CD4-positive, CD25-positive, alpha-beta regulatory T cell (primary cell): ENCODE measurements around the gene PRKCE. TPM values are rescaled to one million over a fixed set of nuclear protein-coding genes. Genes with fewer than 3 reads are reported as not detected.
A peak's percentile ranks its signal among the peaks of the same experiment; 100 is the strongest.

Source experiments
- ATAC-seq, 2 donors: fragments of 150-1000 bp; cut with Tn5 transposase; one replicate each; pipeline ENCODE4 v1.10.0; 2021; ENCODE audit warnings: low read depth in 2 of 2, moderate number of reproducible peaks in 2 of 2, moderate library complexity in 1 of 2
- DNase-seq, 3 donors: peaks; one replicate each; pipeline versions ENCODE4 v3.0.0 to v3.0.0-alpha.2; 2012 to 2022; ENCODE audit warnings: mixed read lengths in 1 of 3
- H3K27ac ChIP-seq: one replicate; pipeline ENCODE4 v1.7.0; 2013; ENCODE audit warnings: mild to moderate bottlenecking, low read length; ENCODE audit not compliant: insufficient read depth, poor library complexity, severe bottlenecking
- H3K27me3 ChIP-seq: one replicate; pipeline ENCODE4 v1.7.0; 2013; ENCODE audit warnings: low read length; ENCODE audit not compliant: control insufficient read depth, insufficient read depth
- H3K36me3 ChIP-seq: one replicate; pipeline ENCODE4 v1.7.0; 2013; ENCODE audit warnings: mild to moderate bottlenecking, low read length, moderate library complexity; ENCODE audit not compliant: control insufficient read depth, insufficient read depth
- H3K4me1 ChIP-seq: 2 replicates; pipeline ENCODE4 v1.7.0; 2013; ENCODE audit warnings: mild to moderate bottlenecking, low read length; ENCODE audit not compliant: insufficient read depth, control insufficient read depth, poor library complexity, severe bottlenecking
- H3K4me3 ChIP-seq: one replicate; pipeline ENCODE4 v1.7.0; 2013; ENCODE audit warnings: low read depth, mild to moderate bottlenecking, low read length, moderate library complexity
- H3K9me3 ChIP-seq, 2 experiments: 1 replicate in 1 of 2; 2 replicates in 1 of 2; pipeline ENCODE4 v1.7.0; 2013; ENCODE audit warnings: low read length in 2 of 2, mild to moderate bottlenecking in 1 of 2, moderate library complexity in 1 of 2; ENCODE audit not compliant: control insufficient read depth in 2 of 2
- H3K27ac Mint-ChIP-seq, 3 donors: one replicate each; pipeline ENCODE4 v1.8.0; 2020 to 2022; ENCODE audit warnings: mild to moderate bottlenecking in 3 of 3, mixed read lengths in 3 of 3, moderate library complexity in 2 of 3
- H3K27me3 Mint-ChIP-seq: one replicate; pipeline ENCODE4 v1.8.0; 2022; ENCODE audit warnings: mild to moderate bottlenecking, mixed read lengths
- H3K36me3 Mint-ChIP-seq: one replicate; pipeline ENCODE4 v1.8.0; 2020; ENCODE audit warnings: mixed read lengths
- H3K4me1 Mint-ChIP-seq, 4 donors: one replicate each; pipeline ENCODE4 v1.8.0; 2020 to 2022; ENCODE audit warnings: mixed read lengths in 4 of 4, mild to moderate bottlenecking in 1 of 4
- H3K4me3 Mint-ChIP-seq, 4 donors: one replicate each; pipeline ENCODE4 v1.8.0; 2020 to 2022; ENCODE audit warnings: mild to moderate bottlenecking in 4 of 4, mixed read lengths in 4 of 4, moderate library complexity in 3 of 4
- H3K9me3 Mint-ChIP-seq, 7 donors: one replicate each; pipeline ENCODE4 v1.8.0; 2020 to 2022; ENCODE audit warnings: mixed read lengths in 7 of 7, mild to moderate bottlenecking in 3 of 7, moderate library complexity in 2 of 7
- polyA plus RNA-seq, 4 donors: library from polyadenylated mRNA; unstranded; fragments of 300-500 nt; fragmentation: Illumina TruSeq; gene quantifications; one replicate each; pipeline ENCODE4 v1.2.3, GENCODE V29; 2021
- total RNA-seq: library from RNA; stranded (reverse); gene quantifications from one replicate; pipeline ENCODE4 v1.2.3, GENCODE V29; 2022

The PRKCE gene
- total and polyA plus RNA-seq, 5 donors from 2014 or later = 0.78 to 16.5 (median 1.3) TPM

- H3K4me1 Mint-ChIP-seq = peaks cover 0 to 3% (median 0%) of the 10 kb centered on the region in 4 donors
- Histone ChIP-seq H3K9me3 (no peaks in the 10 kb centered on the region), H3K4me1 (no peaks in the 10 kb centered on the region), H3K4me3 (no peak overlapping the region), H3K27ac (no peak overlapping the region), H3K27me3 (no peaks in the 10 kb centered on the region), H3K36me3 (no peaks in the 10 kb centered on the region)
- DNase-seq (no peak), ATAC-seq (no peak)
- H3K4me3 Mint-ChIP-seq = no peak overlapping the region
- H3K9me3 Mint-ChIP-seq = no peaks in the 10 kb centered on the region
- H3K27ac Mint-ChIP-seq = no peak overlapping the region
- H3K27me3 Mint-ChIP-seq = no peaks in the 10 kb centered on the region
- H3K36me3 Mint-ChIP-seq = peaks cover 27% of the 10 kb centered on the region
Measured at GRCh38 chr2:46009315-46009714, 357.8 kb downstream of the PRKCE start.

GRCh38 chr2:46009772-46010171 is 358.3 kb downstream of the PRKCE start:
- Histone ChIP-seq H3K27ac (no peak overlapping the region), H3K4me3 (no peak overlapping the region), H3K36me3 (no peaks in the 10 kb centered on the region), H3K27me3 (no peaks in the 10 kb centered on the region), H3K9me3 (no peaks in the 10 kb centered on the region), H3K4me1 (no peaks in the 10 kb centered on the region)
- Mint-ChIP-seq H3K36me3 (peaks cover 22% of the 10 kb centered on the region), H3K27ac (no peak overlapping the region), H3K4me1 (peaks cover 0 to 3% (median 0%) of the 10 kb centered on the region in 4 donors), H3K9me3 (no peaks in the 10 kb centered on the region), H3K4me3 (no peak overlapping the region), H3K27me3 (no peaks in the 10 kb centered on the region)
- DNase-seq (no peak), ATAC-seq (no peak)

DNA sequence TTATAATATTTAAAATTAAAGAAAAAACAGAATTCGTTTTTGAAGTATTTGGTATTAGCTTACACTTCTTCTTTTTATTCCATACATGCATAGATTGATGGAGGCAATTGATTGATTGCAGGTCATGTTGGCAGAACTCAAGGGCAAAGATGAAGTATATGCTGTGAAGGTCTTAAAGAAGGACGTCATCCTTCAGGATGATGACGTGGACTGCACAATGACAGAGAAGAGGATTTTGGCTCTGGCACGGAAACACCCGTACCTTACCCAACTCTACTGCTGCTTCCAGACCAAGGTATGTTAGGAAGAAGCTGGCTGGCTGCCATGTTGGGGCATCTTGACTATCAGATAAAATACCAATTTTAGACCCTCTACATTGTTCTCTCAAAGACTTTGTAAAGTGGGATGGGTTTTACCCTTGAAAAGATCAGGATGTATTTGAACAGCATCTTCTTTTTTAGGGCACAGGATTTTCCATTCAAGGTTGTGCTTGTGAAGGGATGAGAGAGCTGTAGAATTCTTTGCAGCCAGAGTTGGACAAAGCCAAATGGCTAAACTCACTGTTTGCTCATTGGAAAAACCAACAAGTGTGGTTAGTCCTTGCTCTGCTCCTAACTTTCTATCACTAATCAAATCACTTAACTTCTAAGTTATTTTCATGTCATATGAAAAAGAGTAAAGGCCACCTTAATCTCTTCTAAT is 358.9 kb downstream of the PRKCE start:
- no peak for ATAC-seq
- Histone ChIP-seq H3K27ac (no peak overlapping the region), H3K36me3 (no peaks in the 10 kb centered on the region), H3K4me1 (no peaks in the 10 kb centered on the region), H3K4me3 (no peak overlapping the region), H3K27me3 (no peaks in the 10 kb centered on the region), H3K9me3 (no peaks in the 10 kb centered on the region)
- no peaks in the 10 kb centered on the region for H3K9me3 Mint-ChIP-seq
- no peak overlapping the region for H3K4me3 Mint-ChIP-seq
- DNase-seq = no peak
- no peaks in the 10 kb centered on the region for H3K27me3 Mint-ChIP-seq
- no peak overlapping the region for H3K27ac Mint-ChIP-seq
- peaks cover 0 to 3% (median 0%) of the 10 kb centered on the region in 4 donors for H3K4me1 Mint-ChIP-seq
- peaks cover 20% of the 10 kb centered on the region for H3K36me3 Mint-ChIP-seq

DNA sequence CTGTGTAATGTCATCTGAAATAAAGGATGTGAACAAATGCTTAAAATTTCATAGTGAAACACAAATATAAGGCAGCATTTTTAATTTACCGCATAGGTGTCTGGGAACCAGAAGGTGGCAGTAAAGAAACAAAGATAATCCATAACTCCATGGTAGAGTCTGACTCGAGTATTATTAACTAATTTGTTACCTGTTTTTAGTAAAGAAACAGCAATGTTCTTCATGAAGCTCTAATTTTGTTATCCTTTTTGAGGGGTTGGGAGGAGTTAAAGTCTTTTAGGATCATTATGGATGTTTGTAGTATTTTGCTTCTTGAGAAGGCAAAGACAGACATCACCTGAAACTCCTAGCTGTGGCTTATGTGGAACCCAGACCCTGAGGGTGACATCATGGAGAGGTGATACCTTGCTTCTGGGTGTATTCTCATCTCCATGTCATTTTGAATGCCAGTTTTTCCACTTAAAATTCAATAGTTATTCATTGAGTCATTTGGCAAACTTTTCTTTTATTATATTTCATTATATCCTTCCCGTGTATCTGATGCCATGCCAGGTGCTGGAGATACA is 359.5 kb downstream of the PRKCE start:
- H3K27ac ChIP-seq = no peak overlapping the region
- peaks cover 20% of the 10 kb centered on the region for H3K36me3 Mint-ChIP-seq
- H3K36me3 ChIP-seq = no peaks in the 10 kb centered on the region

GRCh38 chr2:46012618-46013240 is 361.3 kb downstream of the PRKCE start:
- Mint-ChIP-seq H3K9me3 (no peaks in the 10 kb centered on the region), H3K27ac (no peak overlapping the region), H3K36me3 (peaks cover 16% of the 10 kb centered on the region), H3K4me1 (peaks cover 0 to 3% (median 0%) of the 10 kb centered on the region in 4 donors), H3K4me3 (no peak overlapping the region), H3K27me3 (peaks cover 5% of the 10 kb centered on the region)
- ATAC-seq (no peak), DNase-seq (no peak)
- no peaks in the 10 kb centered on the region for H3K4me1 ChIP-seq
- no peak overlapping the region for H3K4me3 ChIP-seq
- H3K36me3 ChIP-seq = no peaks in the 10 kb centered on the region
- no peaks in the 10 kb centered on the region for H3K27me3 ChIP-seq
- H3K27ac ChIP-seq = no peak overlapping the region
- no peaks in the 10 kb centered on the region for H3K9me3 ChIP-seq

More for the DNA sequence above, 359.5 kb downstream of the PRKCE start:
- Mint-ChIP-seq H3K27me3 (no peaks in the 10 kb centered on the region), H3K4me3 (no peak overlapping the region), H3K4me1 (peaks cover 0 to 3% (median 0%) of the 10 kb centered on the region in 4 donors), H3K9me3 (no peaks in the 10 kb centered on the region), H3K27ac (no peak overlapping the region)
- Histone ChIP-seq H3K27me3 (no peaks in the 10 kb centered on the region), H3K9me3 (no peaks in the 10 kb centered on the region), H3K4me3 (no peak overlapping the region), H3K4me1 (no peaks in the 10 kb centered on the region)
- ATAC-seq = no peak
- DNase-seq = peak in 2 of 3 donors; percentile 42 to 70

DNA sequence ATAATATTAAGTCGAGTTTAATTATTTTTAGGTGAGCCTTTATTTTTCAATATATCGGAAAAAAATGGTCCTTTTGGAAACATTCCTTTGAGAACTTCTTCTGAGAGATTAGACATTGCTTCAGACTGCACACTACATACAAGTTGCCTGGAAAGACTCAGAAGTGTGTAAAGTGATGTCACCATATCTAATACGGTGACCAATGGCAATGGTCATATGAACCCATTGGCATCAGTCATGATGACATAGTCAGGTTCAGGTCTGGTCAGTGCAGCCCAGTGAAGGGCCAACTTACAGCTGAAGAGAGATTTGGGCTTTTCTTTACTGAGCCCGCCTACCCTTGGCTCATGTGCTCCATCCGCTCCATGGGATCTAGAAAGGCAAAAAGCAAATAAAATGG is 362.3 kb downstream of the PRKCE start:
- H3K9me3 Mint-ChIP-seq = no peaks in the 10 kb centered on the region
- H3K27me3 Mint-ChIP-seq = peaks cover 5% of the 10 kb centered on the region
- no peak for ATAC-seq

DNA sequence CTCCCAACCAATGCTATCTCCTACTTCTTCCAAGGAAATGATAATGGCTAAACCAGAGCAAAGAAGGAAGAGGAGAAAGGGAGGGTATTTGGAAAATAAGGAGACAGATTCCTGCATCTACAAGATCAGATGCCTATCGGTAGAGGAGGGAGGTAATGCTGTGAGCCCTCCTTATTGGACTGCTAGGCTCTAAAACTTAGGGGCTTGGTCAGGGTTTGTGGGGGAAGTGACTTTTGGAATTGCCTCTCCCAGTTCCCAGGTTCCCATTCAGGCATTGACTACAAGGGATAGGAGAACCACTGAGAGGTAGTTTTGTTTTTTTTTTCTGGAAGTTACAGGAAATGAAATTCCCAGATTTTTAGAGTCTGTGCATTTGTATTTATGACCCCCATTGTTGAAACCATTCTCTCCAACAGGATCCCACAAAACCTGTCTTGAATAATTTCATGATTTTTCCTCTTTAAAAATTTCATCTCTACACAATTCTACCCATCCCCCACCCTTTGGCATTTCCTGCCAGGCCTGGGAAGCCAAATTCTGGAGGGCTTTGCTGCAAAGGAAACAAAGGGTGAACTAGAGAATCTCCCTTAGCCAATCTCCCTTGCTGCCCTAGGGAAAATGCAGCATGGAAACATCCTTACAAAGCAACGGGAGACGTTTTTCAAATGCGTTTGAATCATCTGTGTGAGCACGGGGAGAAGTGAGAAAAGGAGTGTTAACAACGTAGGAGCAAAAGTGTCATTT is 363.6 kb downstream of the PRKCE start:
- H3K27me3 ChIP-seq = no peaks in the 10 kb centered on the region
- Mint-ChIP-seq H3K4me3 (no peak overlapping the region), H3K27ac (no peak overlapping the region), H3K36me3 (peaks cover 17% of the 10 kb centered on the region), H3K9me3 (no peaks in the 10 kb centered on the region), H3K27me3 (peaks cover 5% of the 10 kb centered on the region), H3K4me1 (peaks cover 0 to 12% (median 6%) of the 10 kb centered on the region in 4 donors)
- H3K9me3 ChIP-seq = no peaks in the 10 kb centered on the region
- no peak overlapping the region for H3K4me3 ChIP-seq
- H3K4me1 ChIP-seq = no peaks in the 10 kb centered on the region
- H3K36me3 ChIP-seq = no peaks in the 10 kb centered on the region
- DNase-seq (no peak), ATAC-seq (no peak)
- H3K27ac ChIP-seq = no peak overlapping the region

More for the DNA sequence above, 362.3 kb downstream of the PRKCE start:
- no peaks in the 10 kb centered on the region for H3K4me1 ChIP-seq
- H3K9me3 ChIP-seq = no peaks in the 10 kb centered on the region
- peaks cover 15% of the 10 kb centered on the region for H3K36me3 Mint-ChIP-seq
- peaks cover 0 to 3% (median 1%) of the 10 kb centered on the region in 4 donors for H3K4me1 Mint-ChIP-seq
- no peak overlapping the region for H3K4me3 ChIP-seq
- no peak overlapping the region for H3K27ac Mint-ChIP-seq
- H3K27ac ChIP-seq = no peak overlapping the region
- H3K36me3 ChIP-seq = no peaks in the 10 kb centered on the region
- no peak for DNase-seq
- H3K4me3 Mint-ChIP-seq = no peak overlapping the region
- no peaks in the 10 kb centered on the region for H3K27me3 ChIP-seq
